NCI-H1436 treated with DMSO at 0.1 percent for 48 hours (cell line): ENCODE measurements around the gene PRTN3.
"Not testable (repeated sequence)": the region's sequence is repeated elsewhere in the genome, so short reads cannot be mapped to it uniquely, and the experiment has no call there.

Experiments
- DNase-seq: peaks from one replicate; lab custom pipeline; 2025; lab: John Stamatoyannopoulos, UW

Gene PRTN3

GRCh38 chr19:816500-816857 lies 24.3 kb upstream of the PRTN3 start:
- DNase-seq: no peak

DNA sequence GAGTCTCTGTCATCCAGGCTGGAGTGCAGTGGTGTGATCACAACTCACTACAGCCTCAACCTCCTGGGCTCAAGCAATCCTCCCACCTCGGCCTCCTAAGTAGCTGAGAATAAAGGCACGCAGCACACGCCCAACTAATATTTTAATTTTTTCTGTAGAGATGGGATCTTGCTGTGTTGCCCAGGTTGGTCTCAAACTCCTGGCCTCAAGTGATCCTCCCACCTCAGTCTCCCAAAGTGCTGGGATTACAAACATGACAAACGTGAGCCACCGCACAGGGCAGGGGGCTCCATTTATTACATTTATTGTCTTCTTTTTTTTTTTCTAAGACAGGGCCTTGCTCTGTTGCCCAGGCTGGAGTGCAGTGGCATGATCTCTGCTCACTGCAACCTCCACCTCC lies 20.6 kb upstream of the PRTN3 start:
- DNase-seq: not testable (repeated sequence)

GRCh38 chr19:821231-821824 lies 19.5 kb upstream of the PRTN3 start:
- no peak for DNase-seq

GRCh38 chr19:821825-822503 lies 18.8 kb upstream of the PRTN3 start, which contains the start of gene PLPPR3:
TSS of gene PLPPR3 (minus strand) at chr19:821955. CDS start at chr19:821559, 396 bp downstream.
- DNase-seq: no peak

- DNase-seq: no peak
These were observed 17.2 kb upstream of the PRTN3 start for GRCh38 chr19:823565-824121.

GRCh38 chr19:824885-825284 lies 15.9 kb upstream of the PRTN3 start:
- DNase-seq: no peak

GRCh38 chr19:825897-826644 lies 14.7 kb upstream of the PRTN3 start:
- DNase-seq: no peak

- DNase-seq: no peak
These were observed 13.5 kb upstream of the PRTN3 start for GRCh38 chr19:827314-827709.

DNA sequence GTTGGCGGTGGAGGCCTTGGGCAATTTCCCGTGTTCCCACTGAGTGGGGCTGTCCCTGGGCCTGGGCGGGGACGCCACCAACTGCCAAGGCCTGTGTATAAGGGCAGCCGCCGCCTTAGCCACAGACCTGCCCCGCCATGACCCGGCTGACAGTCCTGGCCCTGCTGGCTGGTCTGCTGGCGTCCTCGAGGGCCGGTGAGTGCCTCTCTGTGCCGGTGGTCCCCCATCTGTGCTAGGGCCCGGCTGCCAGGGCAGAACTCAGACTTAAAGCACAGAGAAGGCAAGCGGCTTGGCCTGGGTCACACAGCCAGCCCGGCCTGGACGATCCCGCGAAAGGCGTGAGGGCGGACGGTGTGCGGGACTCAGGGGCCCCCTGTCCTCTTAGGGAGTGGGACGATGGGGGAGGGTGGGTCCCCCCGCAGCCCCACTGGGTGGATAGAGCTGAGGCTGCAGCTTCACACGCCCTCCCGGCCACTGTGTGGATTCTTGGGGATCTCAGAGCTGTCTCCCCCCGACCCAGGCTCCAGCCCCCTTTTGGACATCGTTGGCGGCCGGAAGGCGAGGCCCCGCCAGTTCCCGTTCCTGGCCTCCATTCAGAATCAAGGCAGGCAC lies 13.0 kb upstream of the PRTN3 start, which contains the start of gene AZU1:
Gene AZU1, plus strand, starts transcription at position 128 of the 612 bp plus-strand sequence. Its CDS starts 10 bp downstream, at position 138.
- no peak for DNase-seq

DNA sequence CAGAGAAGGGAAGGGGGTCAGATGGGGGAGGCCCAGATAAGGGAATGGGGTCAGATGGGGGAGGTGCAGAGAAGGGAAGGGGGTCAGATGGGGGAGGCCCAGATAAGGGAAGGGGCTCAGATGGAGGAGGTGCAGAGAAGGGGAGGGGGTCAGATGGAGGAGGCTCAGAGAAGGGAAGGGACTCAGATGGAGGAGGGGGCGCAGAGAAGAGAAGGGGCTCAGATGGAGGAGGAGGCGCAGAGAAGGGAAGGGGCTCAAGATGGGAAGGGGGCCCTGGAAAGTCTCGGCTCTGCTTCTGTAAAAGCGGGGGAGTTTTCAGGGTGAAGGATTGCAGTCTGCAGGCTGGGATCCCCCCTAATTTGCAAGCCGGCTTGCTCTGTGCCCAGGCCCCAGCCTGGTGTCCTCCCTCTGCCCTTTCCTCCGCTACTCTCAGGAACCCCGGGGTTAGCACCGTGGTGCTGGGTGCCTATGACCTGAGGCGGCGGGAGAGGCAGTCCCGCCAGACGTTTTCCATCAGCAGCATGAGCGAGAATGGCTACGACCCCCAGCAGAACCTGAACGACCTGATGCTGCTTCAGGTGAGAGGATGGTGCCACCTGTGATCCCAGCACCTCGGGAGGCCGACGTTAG lies 11.6 kb upstream of the PRTN3 start:
- DNase-seq: no peak

DNA sequence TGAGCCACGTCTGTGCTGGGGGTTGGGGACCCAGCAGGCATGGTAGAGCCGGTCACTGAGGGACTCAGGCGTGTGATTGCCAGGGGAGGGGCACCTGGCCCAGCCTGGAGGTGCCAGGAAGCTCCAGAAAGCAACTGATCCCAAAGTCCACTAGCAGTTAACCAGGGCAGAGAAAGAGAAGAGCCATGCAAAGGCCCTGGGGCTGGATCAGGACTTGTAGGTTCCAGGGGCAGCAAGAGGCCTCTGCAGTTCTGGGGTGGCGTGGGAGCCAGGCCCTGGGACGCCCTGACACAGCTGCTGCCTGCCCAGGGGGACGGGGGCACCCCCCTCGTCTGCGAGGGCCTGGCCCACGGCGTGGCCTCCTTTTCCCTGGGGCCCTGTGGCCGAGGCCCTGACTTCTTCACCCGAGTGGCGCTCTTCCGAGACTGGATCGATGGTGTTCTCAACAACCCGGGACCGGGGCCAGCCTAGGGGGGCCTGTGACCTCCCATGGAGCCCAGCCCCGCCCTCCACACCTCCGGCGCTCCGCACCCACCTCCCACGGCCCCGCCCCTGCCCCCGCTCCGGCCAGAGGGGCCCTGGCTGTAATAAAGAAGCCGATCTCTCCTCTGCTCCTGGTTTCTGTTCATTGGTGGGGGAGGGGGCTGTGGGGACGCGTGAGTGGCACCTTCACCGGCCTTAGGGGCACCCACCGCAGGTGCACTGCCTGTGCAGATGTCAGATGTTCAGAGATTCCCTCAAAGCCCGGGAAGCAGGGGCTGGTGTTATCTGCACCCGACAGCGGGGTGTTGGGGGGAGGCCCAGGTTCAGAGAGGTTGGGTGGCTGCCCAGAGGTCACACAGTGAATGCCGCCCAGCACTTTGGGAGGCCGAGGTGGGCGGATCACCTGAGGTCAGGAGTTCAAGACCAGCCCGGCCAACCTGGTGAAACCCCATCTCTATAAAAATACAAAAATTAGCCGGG lies 9.1 kb upstream of the PRTN3 start:
- DNase-seq: no peak

DNA sequence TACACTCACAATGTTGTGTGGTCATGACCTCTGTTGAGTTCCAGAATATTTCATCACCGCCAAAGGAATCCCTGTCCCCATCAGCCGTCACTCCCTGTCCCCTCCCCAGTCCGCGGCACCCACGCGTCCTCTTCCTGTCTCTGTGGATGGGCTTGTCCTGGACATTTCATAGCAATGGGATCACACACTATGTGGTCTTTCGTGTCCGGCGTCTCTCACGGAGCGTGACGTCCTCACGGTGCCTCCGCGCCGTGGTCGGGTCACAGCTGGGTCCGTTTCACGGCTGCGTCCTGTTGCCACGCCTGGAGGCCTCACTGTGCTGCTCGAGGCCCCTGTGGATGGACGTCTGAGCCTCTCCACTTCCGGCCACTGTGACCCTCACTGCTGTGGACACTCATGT lies 6.6 kb upstream of the PRTN3 start:
- no peak for DNase-seq

- no peak for DNase-seq
These were observed 5.5 kb upstream of the PRTN3 start for GRCh38 chr19:835210-835810.

DNA sequence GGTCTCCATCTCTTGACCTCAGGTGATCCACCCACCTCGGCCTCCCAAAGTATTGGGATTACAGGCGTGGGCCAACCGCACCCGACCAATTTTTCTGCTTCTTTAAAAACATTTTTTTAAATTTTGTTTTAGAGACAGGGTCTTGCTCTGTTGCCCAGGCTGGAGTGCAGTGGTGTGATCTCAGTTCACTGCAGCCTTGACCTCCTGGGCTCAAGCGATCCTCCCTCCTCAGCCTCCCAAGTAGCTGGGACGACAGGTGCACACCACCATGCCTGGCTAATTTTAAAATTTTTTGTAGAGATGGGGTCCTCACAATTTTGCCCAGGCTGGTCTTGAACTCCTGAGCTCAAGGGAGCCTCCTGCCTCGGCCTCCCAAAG lies 2.0 kb downstream of the PRTN3 start:
- DNase-seq: not testable (repeated sequence)

- no peak for DNase-seq
These were observed 2.5 kb downstream of the PRTN3 start for GRCh38 chr19:843180-843835.

DNA sequence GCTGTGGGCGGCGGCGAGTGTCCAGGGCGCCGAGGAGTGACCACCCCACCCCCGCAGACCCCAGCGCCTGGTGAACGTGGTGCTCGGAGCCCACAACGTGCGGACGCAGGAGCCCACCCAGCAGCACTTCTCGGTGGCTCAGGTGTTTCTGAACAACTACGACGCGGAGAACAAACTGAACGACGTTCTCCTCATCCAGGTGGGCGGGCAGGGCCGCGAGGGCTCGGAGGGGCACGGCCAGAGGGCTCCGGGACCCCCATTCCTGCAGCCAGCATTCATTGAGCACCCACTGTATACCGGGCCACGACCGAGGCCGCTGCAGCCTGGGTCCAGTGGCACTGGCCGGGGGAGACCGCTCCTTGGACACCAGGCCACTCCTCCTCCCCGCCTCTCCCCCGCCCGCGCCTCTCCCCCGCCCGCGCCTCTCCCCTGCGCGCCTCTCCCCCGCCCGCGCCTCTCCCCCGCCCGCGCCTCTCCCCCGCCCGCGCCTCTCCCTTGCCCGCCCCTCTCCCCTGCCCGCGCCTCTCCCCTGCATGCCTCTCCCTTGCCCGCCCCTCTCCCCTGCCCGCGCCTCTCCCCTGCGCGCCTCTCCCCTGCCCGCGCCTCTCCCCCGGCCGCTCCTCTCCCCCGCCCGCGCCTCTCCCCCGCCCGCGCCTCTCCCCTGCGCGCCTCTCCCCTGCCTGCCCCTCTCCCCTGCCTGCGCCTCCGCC lies 3.2 kb downstream of the PRTN3 start:
- DNase-seq: no peak

DNA sequence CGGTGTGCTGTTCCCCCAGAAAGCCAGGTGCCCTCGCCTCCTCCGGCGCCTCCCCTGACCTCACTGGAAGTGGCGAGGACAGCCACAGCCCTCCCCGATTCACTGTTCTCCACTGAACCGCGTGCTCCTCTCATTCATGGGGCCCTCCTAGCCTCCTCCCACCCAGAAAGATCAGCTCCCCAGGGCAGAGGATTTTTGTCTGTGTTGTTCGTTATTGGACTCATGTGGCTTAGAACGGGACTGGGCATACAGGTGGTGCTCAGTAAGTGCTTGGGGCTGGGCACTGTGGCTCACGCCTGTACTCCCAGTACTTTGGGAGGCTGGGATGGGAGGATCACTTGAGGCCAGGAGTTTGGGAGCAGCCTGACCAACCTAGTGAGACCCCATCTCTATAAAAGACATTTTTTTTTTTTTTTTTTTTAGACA lies 3.8 kb downstream of the PRTN3 start:
- DNase-seq: no peak

DNA sequence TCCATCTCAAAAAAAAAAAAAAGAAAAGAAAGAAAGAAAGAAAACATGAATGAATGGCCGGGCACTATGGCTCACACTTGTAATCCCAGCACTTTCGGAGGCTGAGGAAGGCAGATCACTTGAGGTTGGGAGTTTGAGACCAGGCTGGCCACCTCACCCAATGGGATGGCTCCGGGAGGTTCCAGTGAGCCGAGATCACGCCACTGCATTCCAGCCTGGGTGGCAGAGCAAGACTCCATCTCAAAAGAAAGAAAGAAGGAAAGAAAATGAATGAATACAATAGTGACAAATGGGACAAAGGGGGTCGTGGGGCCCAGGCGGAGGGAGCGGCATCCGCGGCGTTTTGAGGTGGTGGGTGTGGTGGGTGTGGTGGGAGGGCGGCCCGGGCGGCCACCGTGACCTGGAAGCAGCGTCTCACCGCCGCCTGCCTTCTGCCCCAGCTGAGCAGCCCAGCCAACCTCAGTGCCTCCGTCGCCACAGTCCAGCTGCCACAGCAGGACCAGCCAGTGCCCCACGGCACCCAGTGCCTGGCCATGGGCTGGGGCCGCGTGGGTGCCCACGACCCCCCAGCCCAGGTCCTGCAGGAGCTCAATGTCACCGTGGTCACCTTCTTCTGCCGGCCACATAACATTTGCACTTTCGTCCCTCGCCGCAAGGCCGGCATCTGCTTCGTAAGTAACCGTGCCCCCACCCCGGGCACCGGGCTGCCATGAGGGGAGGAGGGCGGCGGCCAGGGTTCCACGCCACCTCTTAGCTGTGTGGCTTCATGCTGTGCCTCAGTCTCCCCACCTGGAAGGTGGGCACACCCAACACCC lies 5.1 kb downstream of the PRTN3 start:
- DNase-seq: no peak
